HEK293 (cell line): Measurements from ENCODE around the gene ADAMTS4.
A peak's percentile ranks its signal among the peaks of the same experiment; 100 is the strongest.

ENCODE experiments used
- CTCF ChIA-PET: fragments of 350-600 bp; formaldehyde crosslinking; extraction: SDS; loops from one replicate; lab custom pipeline; 2021; ENCODE audit warnings: antibody characterized with exemption; lab: Yijun Ruan, JAX
- POLR2A ChIA-PET: fragments of 300-600 bp; formaldehyde crosslinking; extraction: SDS; loops from one replicate; lab custom pipeline; 2020; ENCODE audit warnings: antibody characterized with exemption, inconsistent platforms; lab: Yijun Ruan, JAX
- H3K27ac ChIP-seq: fragments of 200-500 bp; sonication (Bioruptor generic); 2 replicates; pipeline ENCODE4 v1.5.1; 2014; ENCODE audit warnings: low read depth, low read length, control low read depth, inconsistent platforms; ENCODE audit errors: extremely low read depth
- H3K36me3 ChIP-seq, 2 experiments: fragments of 200-500 bp in 1 of 2; sonication (Bioruptor generic) in 1 of 2; 1 replicate in 1 of 2; 2 replicates in 1 of 2; pipeline ENCODE4 v1.5.1; 2014 to 2017; ENCODE audit warnings: inconsistent platforms in 2 of 2, low read length in 2 of 2; ENCODE audit not compliant: control insufficient read depth in 2 of 2, insufficient read depth in 1 of 2
- H3K4me1 ChIP-seq: fragments of 200-500 bp; sonication (Bioruptor generic); 2 replicates; pipeline ENCODE4 v1.5.1; 2014; ENCODE audit warnings: mild to moderate bottlenecking, low read length, inconsistent platforms; ENCODE audit not compliant: control insufficient read depth, insufficient read depth
- H3K4me3 ChIP-seq: 2 replicates; pipeline ENCODE4 v1.5.1; 2011; ENCODE audit warnings: low read depth, mild to moderate bottlenecking, control low read depth, low read length, moderate library complexity
- H3K9me3 ChIP-seq: fragments of 200-500 bp; sonication (Bioruptor generic); 2 replicates; pipeline ENCODE4 v1.5.1; 2014; ENCODE audit warnings: low read depth, low read length, inconsistent platforms; ENCODE audit not compliant: control insufficient read depth, insufficient read depth
- ATF2 ChIP-seq: fragments of 450-650 bp; formaldehyde crosslinking; IDR thresholded peaks from 2 replicates; pipeline ENCODE4 v1.5.1; 2016; ENCODE audit warnings: missing biosample characterization, missing genetic modification characterization, low read depth
- GLI2 ChIP-seq: fragments of 450-650 bp; formaldehyde crosslinking; IDR thresholded peaks from 2 replicates; pipeline ENCODE4; 2017; ENCODE audit warnings: missing biosample characterization, missing genetic modification characterization, low read depth, borderline replicate concordance
- PRDM1 ChIP-seq: fragments of 450-650 bp; formaldehyde crosslinking; IDR thresholded peaks from 2 replicates; pipeline ENCODE4; 2016; ENCODE audit warnings: missing biosample characterization, missing genetic modification characterization
- SP2 ChIP-seq: fragments of 450-650 bp; formaldehyde crosslinking; IDR thresholded peaks from 2 replicates; pipeline ENCODE4 v1.5.1; 2016; ENCODE audit warnings: missing biosample characterization, missing genetic modification characterization
- SP3 ChIP-seq: fragments of 450-650 bp; formaldehyde crosslinking; IDR thresholded peaks from 2 replicates; pipeline ENCODE4 v1.5.1; 2016; ENCODE audit warnings: missing biosample characterization, missing genetic modification characterization
- ZBTB17 ChIP-seq: fragments of 450-650 bp; formaldehyde crosslinking; IDR thresholded peaks from 2 replicates; pipeline ENCODE4 v1.5.1; 2016; ENCODE audit warnings: missing biosample characterization, missing genetic modification characterization
- ZBTB20 ChIP-seq: fragments of 450-650 bp; formaldehyde crosslinking; IDR thresholded peaks from 2 replicates; pipeline ENCODE4 v1.5.1; 2016; ENCODE audit warnings: missing biosample characterization, missing genetic modification characterization
- ZBTB48 ChIP-seq: fragments of 450-650 bp; formaldehyde crosslinking; IDR thresholded peaks from 2 replicates; pipeline ENCODE4 v1.5.1; 2016; ENCODE audit warnings: missing biosample characterization, missing genetic modification characterization
- ZNF132 ChIP-seq: fragments of 450-650 bp; formaldehyde crosslinking; IDR thresholded peaks from 2 replicates; pipeline ENCODE4 v1.5.1; 2017; ENCODE audit warnings: missing biosample characterization, missing genetic modification characterization, borderline replicate concordance
- ZNF133 ChIP-seq: fragments of 450-650 bp; formaldehyde crosslinking; IDR thresholded peaks from 2 replicates; pipeline ENCODE4 v1.5.1; 2016; ENCODE audit warnings: missing biosample characterization, missing genetic modification characterization
- ZNF350 ChIP-seq: fragments of 450-650 bp; formaldehyde crosslinking; IDR thresholded peaks from 2 replicates; pipeline ENCODE4 v1.5.0; 2017; ENCODE audit warnings: missing biosample characterization, mild to moderate bottlenecking, missing genetic modification characterization
- ZNF362 ChIP-seq: fragments of 450-650 bp; formaldehyde crosslinking; IDR thresholded peaks from 2 replicates; pipeline ENCODE4 v1.5.1; 2016; ENCODE audit warnings: missing biosample characterization, missing genetic modification characterization
- ZNF398 ChIP-seq: fragments of 450-650 bp; formaldehyde crosslinking; IDR thresholded peaks from 2 replicates; pipeline ENCODE4 v1.5.1; 2017; ENCODE audit warnings: missing biosample characterization, missing genetic modification characterization
- ZNF449 ChIP-seq: fragments of 450-650 bp; formaldehyde crosslinking; IDR thresholded peaks from 2 replicates; pipeline ENCODE4 v1.5.1; 2017; ENCODE audit warnings: missing biosample characterization, mild to moderate bottlenecking, missing genetic modification characterization, moderate library complexity
- ZNF558 ChIP-seq: fragments of 450-650 bp; formaldehyde crosslinking; IDR thresholded peaks from 2 replicates; pipeline ENCODE4 v1.5.1; 2016; ENCODE audit warnings: missing biosample characterization, missing genetic modification characterization
- ZNF776 ChIP-seq: fragments of 450-650 bp; formaldehyde crosslinking; IDR thresholded peaks from 2 replicates; pipeline ENCODE4 v1.5.0; 2017; ENCODE audit warnings: missing biosample characterization, missing genetic modification characterization, borderline replicate concordance

ADAMTS4 gene

GRCh38 chr1:161198897-161199431 is at the start of gene ADAMTS4:
ADAMTS4 (minus strand) TSS chr1:161199054; CDS start chr1:161198627, 427 bp downstream.
- no peak within 1 kb of the TSS; the same call in 1 of the 2 replicates for H3K27ac ChIP-seq
- no peak within 1 kb of the TSS for H3K4me3 ChIP-seq

GRCh38 chr1:161244888-161245287 is 46.0 kb upstream of the ADAMTS4 start:
- no peak overlapping the region for H3K27ac ChIP-seq
- H3K36me3 ChIP-seq, result no peaks in the 10 kb centered on the region
- ChIA-PET POLR2A (no interaction called here), CTCF (no interaction called here)
- no peaks in the 10 kb centered on the region for H3K4me1 ChIP-seq
- TF ChIP-seq PRDM1 (tag by site-specific recombination), result no peak
- TF ChIP-seq SP3 (tag by site-specific recombination), result no peak
- no peak for TF ChIP-seq ZNF350 (tag by site-specific recombination)
- TF ChIP-seq ZNF449 (tag by site-specific recombination), result no peak
- TF ChIP-seq ZNF132 (tag by site-specific recombination), result no peak
- no peak for TF ChIP-seq ZBTB48 (tag by site-specific recombination)
- no peak for TF ChIP-seq ZNF776
- no peak for TF ChIP-seq ZNF398
- no peaks in the 10 kb centered on the region for H3K9me3 ChIP-seq
- H3K4me3 ChIP-seq, result no peak overlapping the region

More at GRCh38 chr1:161198897-161199431, at the start of gene ADAMTS4:
- CTCF ChIA-PET, result interaction anchor here (0.7 to 1.9 kb wide), 7 partner anchors 10 to 183 kb away, joined by 3 to 14 read pairs (median 4); no protein-coding TSS in a partner anchor
- peaks cover 8% of the 10 kb centered on the region in 2 experiments; a peak in 2 of 3 replicates for H3K36me3 ChIP-seq
- peak; percentile 48; the same call in 1 of the 2 replicates for TF ChIP-seq ZNF362 (tag by site-specific recombination)
- 0 out of 2 replicates have a peak, but pooled peaks have one; percentile 25 for TF ChIP-seq ZNF558 (tag by site-specific recombination)
- 0 out of 2 replicates have a peak, but pooled peaks have one; percentile 7 for TF ChIP-seq ZBTB20 (tag by site-specific recombination)
- TF ChIP-seq SP2 (tag by site-specific recombination), result peak; percentile 36
- TF ChIP-seq ZNF133 (tag by site-specific recombination), result no peak
- peak; percentile 71; the same call in 1 of the 2 replicates for TF ChIP-seq ZBTB17 (tag by site-specific recombination)
- TF ChIP-seq, all 188 proteins: peak for 5
- peaks cover 9% of the 10 kb centered on the region; the same call in 1 of the 2 replicates for H3K4me1 ChIP-seq
- no peaks in the 10 kb centered on the region for H3K9me3 ChIP-seq
- POLR2A ChIA-PET, result interaction anchor here (0.5 to 1.9 kb wide), 7 partner anchors 10 to 241 kb away, joined by 3 to 7 read pairs (median 3); partner anchors contain the start of gene TOMM40L

GRCh38 chr1:161242313-161242712 is 43.5 kb upstream of the ADAMTS4 start:
- POLR2A ChIA-PET, result no interaction called here
- Histone ChIP-seq H3K4me3 (no peak overlapping the region), H3K4me1 (no peaks in the 10 kb centered on the region), H3K27ac (no peak overlapping the region), H3K9me3 (no peaks in the 10 kb centered on the region), H3K36me3 (no peaks in the 10 kb centered on the region)
- TF ChIP-seq ATF2 (tag by site-specific recombination), result no peak
- TF ChIP-seq GLI2 (tag by site-specific recombination), result no peak
- TF ChIP-seq PRDM1 (tag by site-specific recombination), result peak; percentile 62
- CTCF ChIA-PET, result interaction anchor here (0.6 to 7.1 kb wide), 2 partner anchors 14 to 1149 kb away, joined by 4 to 57 read pairs; partner anchors contain the start of gene TOMM40L
